Suprapubic skin (tissue), 4 donors: ENCODE data around the gene LRIG1. TPM values are rescaled to one million over a fixed set of nuclear protein-coding genes. Genes with fewer than 3 reads are reported as not detected.

ENCODE experiments used
- DNase-seq, 2 donors: peaks; one replicate each; pipeline ENCODE4 v3.0.0-alpha.2; 2019; ENCODE audit warnings: low spot score in 2 of 2
- H3K27ac ChIP-seq: fragments of 200-600 bp; sonication (generic); one replicate; pipeline ENCODE4 v1.5.1; 2019
- H3K27me3 ChIP-seq: fragments of 200-600 bp; sonication (generic); one replicate; pipeline ENCODE4 v1.5.1; 2019
- H3K36me3 ChIP-seq: fragments of 200-600 bp; sonication (generic); one replicate; pipeline ENCODE4 v1.5.1; 2019
- H3K4me1 ChIP-seq: fragments of 200-600 bp; sonication (generic); one replicate; pipeline ENCODE4 v1.5.1; 2019
- H3K4me3 ChIP-seq: fragments of 200-600 bp; sonication (generic); one replicate; pipeline ENCODE4 v1.5.1; 2019; ENCODE audit warnings: mild to moderate bottlenecking
- H3K9me3 ChIP-seq: fragments of 200-600 bp; sonication (generic); one replicate; pipeline ENCODE4 v1.5.1; 2019
- CTCF ChIP-seq, 2 donors: fragments of 200-600 bp in 1 of 2; fragments of 450-650 bp in 1 of 2; sonication (generic) in 1 of 2; IDR thresholded peaks; one replicate each; pipeline ENCODE4 v1.5.1; 2016 to 2019; ENCODE audit warnings: antibody characterized with exemption in 2 of 2, mild to moderate bottlenecking in 1 of 2, moderate library complexity in 1 of 2
- EP300 ChIP-seq: sonication (generic); formaldehyde crosslinking; IDR thresholded peaks from one replicate; pipeline ENCODE4 v1.6.1; 2017; ENCODE audit warnings: antibody characterized with exemption
- POLR2A ChIP-seq, 2 donors: fragments of 450-650 bp; IDR thresholded peaks; one replicate each; pipeline ENCODE4 v1.6.1; 2017; ENCODE audit warnings: antibody characterized with exemption in 2 of 2, mild to moderate bottlenecking in 2 of 2, moderate library complexity in 2 of 2
- POLR2AphosphoS5 ChIP-seq, 3 donors: sonication (generic); formaldehyde crosslinking; IDR thresholded peaks; one replicate each; pipeline ENCODE4 v1.6.1; 2017; ENCODE audit warnings: antibody characterized with exemption in 3 of 3
- WGBS: methylation state at CpG from one replicate; pipeline ENCODE4 v1.1.5; 2018; 5-methylcytosine and 5-hydroxymethylcytosine counted together
- total RNA-seq, 4 donors: library from RNA; depleted of rRNA; stranded (reverse); fragments of >200 nt; gene quantifications; one replicate each; pipeline ENCODE4 v1.1.0, GENCODE V29; 2016

LRIG1 gene
- total RNA-seq, 4 donors from 2014 or later, result 69.1 to 88.0 (median 78.9) TPM

- no peak overlapping the region for H3K27ac ChIP-seq
- no peaks in the 10 kb centered on the region for H3K4me1 ChIP-seq
- no peak for DNase-seq
- 83% methylated on average over 3 of the region's 3 CpGs for WGBS
- H3K27me3 ChIP-seq, result no peaks in the 10 kb centered on the region
- peaks cover 5% of the 10 kb centered on the region for H3K36me3 ChIP-seq
- TF ChIP-seq CTCF (IDR thresholded peaks at IDR 0.05) (no peak), EP300 (no peak), POLR2AphosphoS5 (IDR thresholded peaks at IDR 0.05) (no peak), POLR2A (IDR thresholded peaks at IDR 0.05) (no peak)
- no peak overlapping the region for H3K4me3 ChIP-seq
- no peaks in the 10 kb centered on the region for H3K9me3 ChIP-seq
These were observed 152.1 kb downstream of the LRIG1 start for GRCh38 chr3:66348704-66349103.

GRCh38 chr3:66344848-66345578, 155.8 kb downstream of the LRIG1 start:
- Histone ChIP-seq H3K36me3 (peaks cover 5% of the 10 kb centered on the region), H3K27me3 (no peaks in the 10 kb centered on the region), H3K27ac (no peak overlapping the region), H3K9me3 (no peaks in the 10 kb centered on the region), H3K4me1 (peaks cover 3% of the 10 kb centered on the region), H3K4me3 (no peak overlapping the region)
- no peak for TF ChIP-seq POLR2A (IDR thresholded peaks at IDR 0.05)
- no peak for TF ChIP-seq CTCF (IDR thresholded peaks at IDR 0.05)
- no peak for TF ChIP-seq POLR2AphosphoS5 (IDR thresholded peaks at IDR 0.05)
- TF ChIP-seq EP300, result no peak
- no peak for DNase-seq
- WGBS, result 79% methylated on average over 8 of the region's 8 CpGs

- Histone ChIP-seq H3K9me3 (no peaks in the 10 kb centered on the region), H3K4me3 (no peak overlapping the region), H3K27me3 (no peaks in the 10 kb centered on the region), H3K27ac (no peak overlapping the region), H3K36me3 (peaks cover 5% of the 10 kb centered on the region), H3K4me1 (peaks cover 3% of the 10 kb centered on the region)
- no peak for TF ChIP-seq CTCF (IDR thresholded peaks at IDR 0.05)
- TF ChIP-seq EP300, result no peak
- no peak for TF ChIP-seq POLR2AphosphoS5 (IDR thresholded peaks at IDR 0.05)
- no peak for DNase-seq
- 79% methylated on average over 9 of the region's 9 CpGs for WGBS
These were observed 156.4 kb downstream of the LRIG1 start for GRCh38 chr3:66344391-66344811.

GRCh38 chr3:66342717-66343356, 158.0 kb downstream of the LRIG1 start:
- Histone ChIP-seq H3K27ac (no peak overlapping the region), H3K36me3 (peaks cover 5% of the 10 kb centered on the region), H3K27me3 (no peaks in the 10 kb centered on the region), H3K9me3 (no peaks in the 10 kb centered on the region), H3K4me1 (peaks cover 6% of the 10 kb centered on the region), H3K4me3 (no peak overlapping the region)
- TF ChIP-seq POLR2AphosphoS5 (IDR thresholded peaks at IDR 0.05), result no peak
- TF ChIP-seq CTCF (IDR thresholded peaks at IDR 0.05), result no peak
- no peak for DNase-seq
- 74% methylated on average over 8 of the region's 8 CpGs for WGBS

GRCh38 chr3:66338927-66339326, 161.9 kb downstream of the LRIG1 start:
- TF ChIP-seq EP300 (no peak), POLR2AphosphoS5 (IDR thresholded peaks at IDR 0.05) (no peak), CTCF (IDR thresholded peaks at IDR 0.05) (no peak), POLR2A (IDR thresholded peaks at IDR 0.05) (no peak)
- Histone ChIP-seq H3K4me3 (no peak overlapping the region), H3K9me3 (no peaks in the 10 kb centered on the region), H3K27ac (no peak overlapping the region), H3K4me1 (peaks cover 6% of the 10 kb centered on the region), H3K27me3 (no peaks in the 10 kb centered on the region), H3K36me3 (no peaks in the 10 kb centered on the region)
- DNase-seq, result no peak
- WGBS, result 61% methylated on average over 3 of the region's 3 CpGs
